ENCODE results near the gene USH1C. TPM values are rescaled to one million over a fixed set of nuclear protein-coding genes. Genes with fewer than 3 reads are reported as not detected.

USH1C gene
- total and polyA plus RNA-seq, 2 experiments from 2014 or later = not detected

- Histone ChIP-seq H3K9me2 (ENCODE audit: insufficient read depth) (no peaks in the 10 kb centered on the region), H3K4me2 (ENCODE audit: unreplicated experiment) (no peak overlapping the region), H3K27ac (no peak overlapping the region), H3K4me3 (no peak overlapping the region), H3K9me3 (ENCODE audit: low read depth) (no peaks in the 10 kb centered on the region), H4K20me1 (ENCODE audit: insufficient read depth) (no peaks in the 10 kb centered on the region), H3K27me3 (replicated peaks; ENCODE audit: insufficient read depth) (peaks cover 20% of the 10 kb centered on the region), H3K9ac (no peak overlapping the region), H3K36me3 (ENCODE audit: low read depth) (no peaks in the 10 kb centered on the region), H2AFZ (no peak overlapping the region), H3K4me1 (ENCODE audit: insufficient read depth) (no peaks in the 10 kb centered on the region), H3K79me2 (ENCODE audit: insufficient read depth) (no peaks in the 10 kb centered on the region), H3F3A (ENCODE audit: insufficient read depth) (no peaks in the 10 kb centered on the region)
- 70 to 77% methylated on average over 4 of the region's 4 CpGs for WGBS, 2 experiments (ENCODE audit: low coverage in 1 of 2, low lambda C conversion rate in 2 of 2, missing lambda C conversion rate in 2 of 2)
- in situ Hi-C loops (cut with MboI) = loop anchor here (10.0 kb wide), 1 partner anchor 291 kb away; no protein-coding TSS in a partner anchor
- DNase-seq = no peak
- TF ChIP-seq EZH2 (IDR thresholded peaks at IDR 0.05; ENCODE audit: insufficient read depth, poor library complexity, severe bottlenecking) (no peak), EZH2phosphoT487 (IDR thresholded peaks at IDR 0.05; ENCODE audit: insufficient read depth, low read depth) (no peak)
Measured at GRCh38 chr11:17525570-17525969, 18.6 kb downstream of the USH1C start.

GRCh38 chr11:17524221-17524620 lies 20.0 kb downstream of the USH1C start:
- Histone ChIP-seq H3K4me2 (ENCODE audit: unreplicated experiment) (no peak overlapping the region), H3K36me3 (ENCODE audit: low read depth) (no peaks in the 10 kb centered on the region), H3K4me3 (no peak overlapping the region), H4K20me1 (ENCODE audit: insufficient read depth) (no peaks in the 10 kb centered on the region), H3K9ac (no peak overlapping the region), H3K9me3 (ENCODE audit: low read depth) (no peaks in the 10 kb centered on the region), H3K27ac (no peak overlapping the region), H3F3A (ENCODE audit: insufficient read depth) (no peaks in the 10 kb centered on the region), H3K79me2 (ENCODE audit: insufficient read depth) (no peaks in the 10 kb centered on the region), H3K9me2 (ENCODE audit: insufficient read depth) (no peaks in the 10 kb centered on the region), H2AFZ (no peak overlapping the region), H3K27me3 (replicated peaks; ENCODE audit: insufficient read depth) (peaks cover 13% of the 10 kb centered on the region), H3K4me1 (ENCODE audit: insufficient read depth) (no peaks in the 10 kb centered on the region)
- TF ChIP-seq EZH2 (IDR thresholded peaks at IDR 0.05; ENCODE audit: insufficient read depth, poor library complexity, severe bottlenecking) (no peak), EZH2phosphoT487 (IDR thresholded peaks at IDR 0.05; ENCODE audit: insufficient read depth, low read depth) (no peak)
- in situ Hi-C loops (cut with MboI) = loop anchor here (10.0 kb wide), 1 partner anchor 289 kb away; no protein-coding TSS in a partner anchor
- 70 to 73% methylated on average over 9 of the region's 9 CpGs for WGBS, 2 experiments (ENCODE audit: low coverage in 1 of 2, low lambda C conversion rate in 2 of 2, missing lambda C conversion rate in 2 of 2)
- no peak for DNase-seq

GRCh38 chr11:17522655-17523054 lies 21.6 kb downstream of the USH1C start:
- Histone ChIP-seq H2AFZ (no peak overlapping the region), H3K4me1 (ENCODE audit: insufficient read depth) (no peaks in the 10 kb centered on the region), H3K9me2 (ENCODE audit: insufficient read depth) (no peaks in the 10 kb centered on the region), H4K20me1 (ENCODE audit: insufficient read depth) (no peaks in the 10 kb centered on the region), H3K4me2 (ENCODE audit: unreplicated experiment) (no peak overlapping the region), H3K9ac (no peak overlapping the region), H3K27me3 (replicated peaks; ENCODE audit: insufficient read depth) (peaks cover 6% of the 10 kb centered on the region), H3K9me3 (ENCODE audit: low read depth) (no peaks in the 10 kb centered on the region), H3K27ac (no peak overlapping the region), H3K36me3 (ENCODE audit: low read depth) (no peaks in the 10 kb centered on the region), H3K79me2 (ENCODE audit: insufficient read depth) (no peaks in the 10 kb centered on the region), H3F3A (ENCODE audit: insufficient read depth) (no peaks in the 10 kb centered on the region), H3K4me3 (no peak overlapping the region)
- no peak for DNase-seq
- in situ Hi-C loops (cut with MboI) = loop anchor here (10.0 kb wide), 1 partner anchor 288 kb away; no protein-coding TSS in a partner anchor
- 69 to 75% methylated on average over 11 to 17 of the region's 17 CpGs for WGBS, 2 experiments (ENCODE audit: low coverage in 1 of 2, low lambda C conversion rate in 2 of 2, missing lambda C conversion rate in 2 of 2)
- TF ChIP-seq EZH2 (IDR thresholded peaks at IDR 0.05; ENCODE audit: insufficient read depth, poor library complexity, severe bottlenecking) (no peak), EZH2phosphoT487 (IDR thresholded peaks at IDR 0.05; ENCODE audit: insufficient read depth, low read depth) (no peak)

GRCh38 chr11:17521106-17521900 lies 22.9 kb downstream of the USH1C start:
- Histone ChIP-seq H3K4me1 (ENCODE audit: insufficient read depth) (no peaks in the 10 kb centered on the region), H3K9me2 (ENCODE audit: insufficient read depth) (no peaks in the 10 kb centered on the region), H3K9me3 (ENCODE audit: low read depth) (no peaks in the 10 kb centered on the region), H3K9ac (no peak overlapping the region), H3K4me2 (ENCODE audit: unreplicated experiment) (no peak overlapping the region), H3K4me3 (no peak overlapping the region), H3K27me3 (replicated peaks; ENCODE audit: insufficient read depth) (peaks cover 6% of the 10 kb centered on the region), H3F3A (ENCODE audit: insufficient read depth) (no peaks in the 10 kb centered on the region), H3K36me3 (ENCODE audit: low read depth) (no peaks in the 10 kb centered on the region), H4K20me1 (ENCODE audit: insufficient read depth) (no peaks in the 10 kb centered on the region), H2AFZ (no peak overlapping the region), H3K27ac (no peak overlapping the region), H3K79me2 (ENCODE audit: insufficient read depth) (no peaks in the 10 kb centered on the region)
- 54 to 62% methylated on average over 10 to 11 of the region's 11 CpGs for WGBS, 2 experiments (ENCODE audit: low coverage in 1 of 2, low lambda C conversion rate in 2 of 2, missing lambda C conversion rate in 2 of 2)
- no peak for DNase-seq
- in situ Hi-C loops (cut with MboI) = loop anchor here (10.0 kb wide), 1 partner anchor 287 kb away; no protein-coding TSS in a partner anchor
- TF ChIP-seq EZH2 (IDR thresholded peaks at IDR 0.05; ENCODE audit: insufficient read depth, poor library complexity, severe bottlenecking) (no peak), EZH2phosphoT487 (IDR thresholded peaks at IDR 0.05; ENCODE audit: insufficient read depth, low read depth) (no peak)
